GM23338 (cell line): ENCODE results near the gene PLXND1. TPM values are rescaled to one million over a fixed set of nuclear protein-coding genes. Genes with fewer than 3 reads are reported as not detected.

ENCODE experiments used
- ATAC-seq: fragments of 200-7000 bp; cut with Tn5 transposase; 3 replicates; pipeline ENCODE4 v1.9.1; 2020
- DNase-seq: peaks from one replicate; pipeline ENCODE4 v3.0.0-alpha.2; 2015; ENCODE audit warnings: low spot score
- H2AFZ ChIP-seq: fragments of 200-600 bp; sonication (generic); 2 replicates; pipeline ENCODE4 v1.8.0; 2016; ENCODE audit warnings: antibody characterized with exemption, mild to moderate bottlenecking, moderate library complexity
- H3F3A ChIP-seq: fragments of 200-600 bp; sonication (generic); replicated peaks from 2 replicates; pipeline ENCODE4 v1.8.0; 2017; ENCODE audit warnings: antibody characterized with exemption, mixed run types, low read depth
- H3K27ac ChIP-seq: fragments of 200-600 bp; sonication (generic); 2 replicates; pipeline ENCODE4 v1.6.1; 2016; ENCODE audit warnings: low read depth
- H3K27me3 ChIP-seq: fragments of 200-600 bp; sonication (generic); 2 replicates; pipeline ENCODE4 v1.8.0; 2016; ENCODE audit warnings: mild to moderate bottlenecking, mixed run types, moderate library complexity; ENCODE audit not compliant: insufficient read depth
- H3K36me3 ChIP-seq: fragments of 200-600 bp; sonication (generic); 2 replicates; pipeline ENCODE4 v1.8.0; 2016; ENCODE audit warnings: mild to moderate bottlenecking; ENCODE audit not compliant: insufficient read depth
- H3K4me1 ChIP-seq: fragments of 200-600 bp; sonication (generic); 2 replicates; pipeline ENCODE4 v1.8.0; 2016; ENCODE audit warnings: mild to moderate bottlenecking, moderate library complexity; ENCODE audit not compliant: insufficient read depth
- H3K4me2 ChIP-seq: fragments of 200-600 bp; sonication (generic); 2 replicates; pipeline ENCODE4 v1.7.1; 2017; ENCODE audit warnings: mixed run types
- H3K4me3 ChIP-seq: fragments of 200-600 bp; sonication (generic); 2 replicates; pipeline ENCODE4 v1.6.1; 2016; ENCODE audit warnings: mixed run types
- H3K79me2 ChIP-seq: fragments of 200-600 bp; sonication (generic); replicated peaks from 2 replicates; pipeline ENCODE4 v1.8.0; 2017; ENCODE audit warnings: mild to moderate bottlenecking; ENCODE audit not compliant: insufficient read depth
- H3K9me2 ChIP-seq: fragments of 200-600 bp; sonication (generic); 2 replicates; pipeline ENCODE4 v1.8.0; 2017; ENCODE audit not compliant: insufficient read depth
- H4K20me1 ChIP-seq: fragments of 200-600 bp; sonication (generic); replicated peaks from 2 replicates; pipeline ENCODE4 v1.8.0; 2017; ENCODE audit warnings: mild to moderate bottlenecking; ENCODE audit not compliant: insufficient read depth
- H3K27ac Mint-ChIP-seq: 2 replicates; pipeline ENCODE4 v1.8.0; 2020; ENCODE audit warnings: inconsistent platforms, mild to moderate bottlenecking, moderate library complexity, mixed read lengths
- H3K27me3 Mint-ChIP-seq: 3 replicates; pipeline ENCODE4 v1.8.0; 2022; ENCODE audit warnings: low read depth, mild to moderate bottlenecking, moderate library complexity, mixed read lengths, inconsistent platforms; ENCODE audit not compliant: insufficient read depth, poor library complexity
- H3K36me3 Mint-ChIP-seq: 3 replicates; pipeline ENCODE4 v1.8.0; 2021; ENCODE audit warnings: low read depth, mild to moderate bottlenecking, inconsistent platforms, moderate library complexity, mixed read lengths
- H3K4me1 Mint-ChIP-seq: 3 replicates; pipeline ENCODE4 v1.8.0; 2020; ENCODE audit warnings: mild to moderate bottlenecking, inconsistent platforms, mixed read lengths
- H3K4me3 Mint-ChIP-seq: 3 replicates; pipeline ENCODE4 v1.8.0; 2021; ENCODE audit warnings: moderate library complexity, mild to moderate bottlenecking, inconsistent platforms, mixed read lengths
- H3K9me3 Mint-ChIP-seq: 3 replicates; pipeline ENCODE4 v1.8.0; 2020; ENCODE audit warnings: moderate library complexity, mild to moderate bottlenecking, inconsistent platforms, mixed read lengths
- CREB1 ChIP-seq: fragments of 250-450 bp; sonication (Bioruptor Pico); IDR thresholded peaks from 2 replicates; pipeline ENCODE4 v1.5.0; 2020; ENCODE audit warnings: low read depth, mild to moderate bottlenecking, moderate library complexity
- EZH2 ChIP-seq: fragments of 200-600 bp; sonication (generic); IDR thresholded peaks from one replicate; pipeline ENCODE4 v1.8.0; 2017; ENCODE audit warnings: antibody characterized with exemption, mild to moderate bottlenecking, low read depth; ENCODE audit not compliant: unreplicated experiment
- EZH2phosphoT487 ChIP-seq: fragments of 200-600 bp; sonication (generic); IDR thresholded peaks from one replicate; pipeline ENCODE4 v1.8.1; 2018; ENCODE audit warnings: antibody characterized with exemption; ENCODE audit not compliant: unreplicated experiment
- NANOG ChIP-seq: IDR thresholded peaks from 2 replicates; pipeline ENCODE4 v1.6.1; 2016; ENCODE audit warnings: antibody characterized with exemption, borderline replicate concordance
- POLR2AphosphoS5 ChIP-seq: IDR thresholded peaks from 2 replicates; pipeline ENCODE4 v1.6.1; 2016; ENCODE audit warnings: antibody characterized with exemption, low read depth
- STAT1 ChIP-seq: IDR thresholded peaks from one replicate; pipeline ENCODE4 v1.6.1; 2016; ENCODE audit warnings: antibody characterized with exemption; ENCODE audit not compliant: unreplicated experiment
- ZNF114 ChIP-seq: fragments of 250-450 bp; sonication (Bioruptor Pico); IDR thresholded peaks from 2 replicates; pipeline ENCODE4 v1.5.0; 2020; ENCODE audit warnings: mild to moderate bottlenecking, moderate library complexity
- ZNF331 ChIP-seq: fragments of 250-450 bp; sonication (Bioruptor Pico); IDR thresholded peaks from 2 replicates; pipeline ENCODE4 v1.5.0; 2020; ENCODE audit warnings: low read depth, mild to moderate bottlenecking, moderate library complexity
- polyA plus RNA-seq: library from polyadenylated mRNA; unstranded; fragments of >200 nt; fragmentation: Nextera tagmentation; extraction: Ambion mirVana; gene quantifications from 2 replicates; pipeline ENCODE4 v1.2.1, GENCODE V29; 2016
- total RNA-seq: library from RNA; depleted of rRNA; stranded (reverse); fragments of >200 nt; shearing (Covaris generic); gene quantifications from 2 replicates; pipeline ENCODE4 v1.2.3, GENCODE V29; 2014
- TF ChIP-seq, protein P1 (sequence below): IDR thresholded peaks from 2 replicates; pipeline ENCODE4 v1.6.1; 2016; ENCODE audit warnings: antibody characterized with exemption
- TF ChIP-seq, protein P2 (sequence below), 2 experiments: fragments of 200-600 bp in 1 of 2; sonication (generic) in 1 of 2; conservative IDR thresholded peaks; 2 replicates each; pipeline versions ENCODE4 v1.5.1 to v1.6.1; 2016 to 2017; ENCODE audit warnings: antibody characterized with exemption in 2 of 2, low read depth in 2 of 2, mild to moderate bottlenecking in 2 of 2, moderate library complexity in 1 of 2
- TF ChIP-seq, protein P3 (sequence below): fragments of 250-450 bp; sonication (Bioruptor Pico); IDR thresholded peaks from 2 replicates; pipeline ENCODE4 v1.5.0; 2020; ENCODE audit warnings: mild to moderate bottlenecking, moderate library complexity

The PLXND1 gene
- total and polyA plus RNA-seq, 2 experiments from 2014 or later, result 13.3 to 60.4 TPM

DNA sequence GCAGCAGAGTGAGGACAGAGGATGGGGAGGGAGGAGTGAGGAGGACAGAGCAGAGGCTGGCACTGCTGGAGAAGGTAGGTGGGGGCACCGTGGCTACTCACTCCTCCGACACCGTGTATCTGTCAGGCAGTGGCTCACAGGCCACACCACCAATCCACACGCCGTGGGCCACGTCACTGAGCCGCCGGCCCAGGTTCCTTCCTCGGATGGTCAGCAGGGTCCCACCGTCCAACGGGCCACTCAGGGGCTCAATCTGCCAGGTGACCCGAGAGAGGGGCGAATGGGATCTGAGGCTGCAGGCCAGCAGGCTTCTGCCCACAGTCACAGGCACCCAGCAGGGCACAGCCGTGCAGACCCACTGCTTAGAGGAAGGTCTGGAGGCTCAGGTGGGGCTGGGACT, 33.0 kb downstream of the PLXND1 start:
- Mint-ChIP-seq H3K4me3 (no peak overlapping the region), H3K27ac (no peak overlapping the region), H3K9me3 (no peaks in the 10 kb centered on the region; the same call in 2 of the 3 replicates), H3K36me3 (peaks cover 2% of the 10 kb centered on the region; the same call in 1 of the 3 replicates), H3K4me1 (peaks cover 14% of the 10 kb centered on the region), H3K27me3 (peaks cover 2% of the 10 kb centered on the region)
- Histone ChIP-seq H3K4me3 (no peak overlapping the region), H3K79me2 (no peaks in the 10 kb centered on the region), H3F3A (no peaks in the 10 kb centered on the region), H3K36me3 (no peaks in the 10 kb centered on the region), H3K4me1 (no peaks in the 10 kb centered on the region), H3K9me2 (no peaks in the 10 kb centered on the region), H2AFZ (no peak overlapping the region), H3K27ac (no peak overlapping the region), H3K4me2 (no peak overlapping the region), H4K20me1 (no peaks in the 10 kb centered on the region), H3K27me3 (no peaks in the 10 kb centered on the region)
- TF ChIP-seq, protein P1, sequence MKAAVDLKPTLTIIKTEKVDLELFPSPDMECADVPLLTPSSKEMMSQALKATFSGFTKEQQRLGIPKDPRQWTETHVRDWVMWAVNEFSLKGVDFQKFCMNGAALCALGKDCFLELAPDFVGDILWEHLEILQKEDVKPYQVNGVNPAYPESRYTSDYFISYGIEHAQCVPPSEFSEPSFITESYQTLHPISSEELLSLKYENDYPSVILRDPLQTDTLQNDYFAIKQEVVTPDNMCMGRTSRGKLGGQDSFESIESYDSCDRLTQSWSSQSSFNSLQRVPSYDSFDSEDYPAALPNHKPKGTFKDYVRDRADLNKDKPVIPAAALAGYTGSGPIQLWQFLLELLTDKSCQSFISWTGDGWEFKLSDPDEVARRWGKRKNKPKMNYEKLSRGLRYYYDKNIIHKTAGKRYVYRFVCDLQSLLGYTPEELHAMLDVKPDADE, result no peak
- TF ChIP-seq STAT1, result no peak
- TF ChIP-seq NANOG, result no peak
- ATAC-seq (no peak), DNase-seq (no peak)

DNA sequence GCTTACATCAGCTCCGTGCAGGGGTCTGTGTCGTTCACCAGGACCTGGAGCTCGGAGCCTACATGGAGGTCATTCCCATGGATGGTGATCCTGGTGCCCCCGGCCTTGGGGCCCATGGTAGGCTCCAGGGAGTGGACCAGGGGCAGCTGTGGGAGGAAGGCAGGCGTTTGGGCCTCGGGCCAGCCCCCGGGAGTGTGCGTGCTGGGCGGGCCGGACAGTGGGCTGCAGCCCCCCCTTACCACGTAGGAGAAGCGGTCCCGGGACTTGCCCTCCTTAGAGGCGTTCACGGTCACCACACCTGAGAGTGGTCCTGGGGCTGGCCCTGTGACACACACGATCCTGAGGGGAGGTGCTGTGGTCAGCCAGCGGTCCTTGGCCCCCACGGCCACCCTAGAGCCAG, 33.9 kb downstream of the PLXND1 start:
- peaks cover 14% of the 10 kb centered on the region for H3K4me1 Mint-ChIP-seq
- TF ChIP-seq NANOG (no peak), CREB1 (CRISPR knock-in tag) (no peak), STAT1 (no peak), EZH2 (no peak), EZH2phosphoT487 (no peak), ZNF331 (CRISPR knock-in tag) (no peak), ZNF114 (CRISPR knock-in tag) (no peak), POLR2AphosphoS5 (no peak)
- TF ChIP-seq, protein P1, result no peak
- TF ChIP-seq, protein P2, sequence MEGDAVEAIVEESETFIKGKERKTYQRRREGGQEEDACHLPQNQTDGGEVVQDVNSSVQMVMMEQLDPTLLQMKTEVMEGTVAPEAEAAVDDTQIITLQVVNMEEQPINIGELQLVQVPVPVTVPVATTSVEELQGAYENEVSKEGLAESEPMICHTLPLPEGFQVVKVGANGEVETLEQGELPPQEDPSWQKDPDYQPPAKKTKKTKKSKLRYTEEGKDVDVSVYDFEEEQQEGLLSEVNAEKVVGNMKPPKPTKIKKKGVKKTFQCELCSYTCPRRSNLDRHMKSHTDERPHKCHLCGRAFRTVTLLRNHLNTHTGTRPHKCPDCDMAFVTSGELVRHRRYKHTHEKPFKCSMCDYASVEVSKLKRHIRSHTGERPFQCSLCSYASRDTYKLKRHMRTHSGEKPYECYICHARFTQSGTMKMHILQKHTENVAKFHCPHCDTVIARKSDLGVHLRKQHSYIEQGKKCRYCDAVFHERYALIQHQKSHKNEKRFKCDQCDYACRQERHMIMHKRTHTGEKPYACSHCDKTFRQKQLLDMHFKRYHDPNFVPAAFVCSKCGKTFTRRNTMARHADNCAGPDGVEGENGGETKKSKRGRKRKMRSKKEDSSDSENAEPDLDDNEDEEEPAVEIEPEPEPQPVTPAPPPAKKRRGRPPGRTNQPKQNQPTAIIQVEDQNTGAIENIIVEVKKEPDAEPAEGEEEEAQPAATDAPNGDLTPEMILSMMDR (conservative IDR thresholded peaks at IDR 0.05; ENCODE audit: low read depth in 2 of 2), result no peak
- TF ChIP-seq, protein P3, sequence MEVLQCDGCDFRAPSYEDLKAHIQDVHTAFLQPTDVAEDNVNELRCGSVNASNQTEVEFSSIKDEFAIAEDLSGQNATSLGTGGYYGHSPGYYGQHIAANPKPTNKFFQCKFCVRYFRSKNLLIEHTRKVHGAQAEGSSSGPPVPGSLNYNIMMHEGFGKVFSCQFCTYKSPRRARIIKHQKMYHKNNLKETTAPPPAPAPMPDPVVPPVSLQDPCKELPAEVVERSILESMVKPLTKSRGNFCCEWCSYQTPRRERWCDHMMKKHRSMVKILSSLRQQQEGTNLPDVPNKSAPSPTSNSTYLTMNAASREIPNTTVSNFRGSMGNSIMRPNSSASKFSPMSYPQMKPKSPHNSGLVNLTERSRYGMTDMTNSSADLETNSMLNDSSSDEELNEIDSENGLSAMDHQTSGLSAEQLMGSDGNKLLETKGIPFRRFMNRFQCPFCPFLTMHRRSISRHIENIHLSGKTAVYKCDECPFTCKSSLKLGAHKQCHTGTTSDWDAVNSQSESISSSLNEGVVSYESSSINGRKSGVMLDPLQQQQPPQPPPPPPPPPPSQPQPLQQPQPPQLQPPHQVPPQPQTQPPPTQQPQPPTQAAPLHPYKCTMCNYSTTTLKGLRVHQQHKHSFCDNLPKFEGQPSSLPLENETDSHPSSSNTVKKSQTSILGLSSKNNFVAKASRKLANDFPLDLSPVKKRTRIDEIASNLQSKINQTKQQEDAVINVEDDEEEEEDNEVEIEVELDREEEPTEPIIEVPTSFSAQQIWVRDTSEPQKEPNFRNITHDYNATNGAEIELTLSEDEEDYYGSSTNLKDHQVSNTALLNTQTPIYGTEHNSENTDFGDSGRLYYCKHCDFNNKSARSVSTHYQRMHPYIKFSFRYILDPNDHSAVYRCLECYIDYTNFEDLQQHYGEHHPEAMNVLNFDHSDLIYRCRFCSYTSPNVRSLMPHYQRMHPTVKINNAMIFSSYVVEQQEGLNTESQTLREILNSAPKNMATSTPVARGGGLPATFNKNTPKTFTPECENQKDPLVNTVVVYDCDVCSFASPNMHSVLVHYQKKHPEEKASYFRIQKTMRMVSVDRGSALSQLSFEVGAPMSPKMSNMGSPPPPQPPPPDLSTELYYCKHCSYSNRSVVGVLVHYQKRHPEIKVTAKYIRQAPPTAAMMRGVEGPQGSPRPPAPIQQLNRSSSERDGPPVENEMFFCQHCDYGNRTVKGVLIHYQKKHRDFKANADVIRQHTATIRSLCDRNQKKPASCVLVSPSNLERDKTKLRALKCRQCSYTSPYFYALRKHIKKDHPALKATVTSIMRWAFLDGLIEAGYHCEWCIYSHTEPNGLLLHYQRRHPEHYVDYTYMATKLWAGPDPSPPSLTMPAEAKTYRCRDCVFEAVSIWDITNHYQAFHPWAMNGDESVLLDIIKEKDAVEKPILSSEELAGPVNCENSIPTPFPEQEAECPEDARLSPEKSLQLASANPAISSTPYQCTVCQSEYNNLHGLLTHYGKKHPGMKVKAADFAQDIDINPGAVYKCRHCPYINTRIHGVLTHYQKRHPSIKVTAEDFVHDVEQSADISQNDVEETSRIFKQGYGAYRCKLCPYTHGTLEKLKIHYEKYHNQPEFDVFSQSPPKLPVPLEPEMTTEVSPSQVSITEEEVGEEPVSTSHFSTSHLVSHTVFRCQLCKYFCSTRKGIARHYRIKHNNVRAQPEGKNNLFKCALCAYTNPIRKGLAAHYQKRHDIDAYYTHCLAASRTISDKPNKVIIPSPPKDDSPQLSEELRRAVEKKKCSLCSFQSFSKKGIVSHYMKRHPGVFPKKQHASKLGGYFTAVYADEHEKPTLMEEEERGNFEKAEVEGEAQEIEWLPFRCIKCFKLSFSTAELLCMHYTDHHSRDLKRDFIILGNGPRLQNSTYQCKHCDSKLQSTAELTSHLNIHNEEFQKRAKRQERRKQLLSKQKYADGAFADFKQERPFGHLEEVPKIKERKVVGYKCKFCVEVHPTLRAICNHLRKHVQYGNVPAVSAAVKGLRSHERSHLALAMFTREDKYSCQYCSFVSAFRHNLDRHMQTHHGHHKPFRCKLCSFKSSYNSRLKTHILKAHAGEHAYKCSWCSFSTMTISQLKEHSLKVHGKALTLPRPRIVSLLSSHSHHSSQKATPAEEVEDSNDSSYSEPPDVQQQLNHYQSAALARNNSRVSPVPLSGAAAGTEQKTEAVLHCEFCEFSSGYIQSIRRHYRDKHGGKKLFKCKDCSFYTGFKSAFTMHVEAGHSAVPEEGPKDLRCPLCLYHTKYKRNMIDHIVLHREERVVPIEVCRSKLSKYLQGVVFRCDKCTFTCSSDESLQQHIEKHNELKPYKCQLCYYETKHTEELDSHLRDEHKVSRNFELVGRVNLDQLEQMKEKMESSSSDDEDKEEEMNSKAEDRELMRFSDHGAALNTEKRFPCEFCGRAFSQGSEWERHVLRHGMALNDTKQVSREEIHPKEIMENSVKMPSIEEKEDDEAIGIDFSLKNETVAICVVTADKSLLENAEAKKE (CRISPR knock-in tag), result no peak

More for the DNA sequence above, 33.9 kb downstream of the PLXND1 start:
- H3K9me3 Mint-ChIP-seq, result no peaks in the 10 kb centered on the region; the same call in 2 of the 3 replicates
- no peak for DNase-seq
- Histone ChIP-seq H4K20me1 (no peaks in the 10 kb centered on the region), H3K27me3 (no peaks in the 10 kb centered on the region), H3K27ac (no peak overlapping the region), H3K4me2 (no peak overlapping the region), H3F3A (no peaks in the 10 kb centered on the region), H3K36me3 (no peaks in the 10 kb centered on the region), H3K4me1 (no peaks in the 10 kb centered on the region), H2AFZ (no peak overlapping the region), H3K79me2 (no peaks in the 10 kb centered on the region), H3K4me3 (no peak overlapping the region), H3K9me2 (no peaks in the 10 kb centered on the region)
- H3K27ac Mint-ChIP-seq, result no peak overlapping the region
- ATAC-seq, result no peak
- H3K27me3 Mint-ChIP-seq, result peaks cover 3% of the 10 kb centered on the region
- H3K4me3 Mint-ChIP-seq, result no peak overlapping the region
- H3K36me3 Mint-ChIP-seq, result peaks cover 2% of the 10 kb centered on the region; the same call in 1 of the 3 replicates
